ENCODE data around the gene FGFR4. TPM values are rescaled to one million over a fixed set of nuclear protein-coding genes. Genes with fewer than 3 reads are reported as not detected.
A peak's percentile ranks its signal among the peaks of the same experiment; 100 is the strongest.

Gene FGFR4
- total and polyA plus RNA-seq, 2 of the 8 experiments (the other 6 are each of a cell fraction or from before 2014, with no cell fraction given): 61.4 to 88.4 TPM

- TF ChIP-seq CHD7 (IDR thresholded peaks at IDR 0.05; ENCODE audit: insufficient replicate concordance, low read length) (no peak), RAD21 (IDR thresholded peaks at IDR 0.05 in 1 of 2, conservative IDR thresholded peaks at IDR 0.05 in 1 of 2; ENCODE audit: low read depth in 2 of 2, low read length in 2 of 2) (peak in 1 of 2 experiments; percentile 0; a peak in 1 of 4 replicates), POLR2A (IDR thresholded peaks at IDR 0.05; ENCODE audit: control extremely low read depth in 1 of 2, low read depth in 2 of 2, low read length in 2 of 2) (no peak), SUZ12 (IDR thresholded peaks at IDR 0.05; ENCODE audit: low read length) (no peak)
Measured at GRCh38 chr5:177099422-177100093, 12.8 kb downstream of the FGFR4 start (continued).
